HTERT RPE-1 (cell line): ENCODE results near the gene ADAM10.
"Not testable (repeated sequence)": the region's sequence is repeated elsewhere in the genome, so short reads cannot be mapped to it uniquely, and the experiment has no call there.

ENCODE experiments used
- in situ Hi-C: fragments of 300-500 bp; cut with MboI; formaldehyde crosslinking; loops from 4 replicates; pipeline ENCODE4 v1.14.3; 2020; ENCODE audit warnings: low sequenced_read_pairs

The ADAM10 gene

GRCh38 chr15:58611731-58612676 is 137.5 kb downstream of the ADAM10 start:
- in situ Hi-C loops: no loop called here

GRCh38 chr15:58608711-58609110 is 140.8 kb downstream of the ADAM10 start:
- in situ Hi-C loops: no loop called here

DNA sequence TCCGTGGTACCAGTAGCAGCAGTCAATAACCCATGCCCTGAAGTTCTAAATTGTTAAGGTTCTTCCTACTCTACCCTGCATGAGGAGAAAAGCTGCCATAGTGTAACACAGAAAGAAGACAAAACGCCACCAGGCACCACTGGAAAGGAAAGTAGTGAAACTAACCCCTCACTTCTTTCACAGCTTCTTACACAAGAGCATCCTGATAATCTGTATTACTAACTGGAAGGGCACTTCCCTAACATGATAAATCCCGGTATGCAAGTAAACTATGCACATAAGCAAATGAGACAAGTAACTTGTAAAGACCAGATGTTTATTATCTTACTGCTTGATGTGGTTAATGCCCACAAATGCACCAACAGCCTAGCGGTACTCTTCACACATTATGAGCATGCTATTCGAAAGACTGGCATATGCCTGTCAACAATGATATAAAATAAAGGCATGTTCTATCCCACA is 141.3 kb downstream of the ADAM10 start:
- in situ Hi-C loops: no loop called here

- in situ Hi-C loops: no loop called here
Measured at GRCh38 chr15:58606577-58607080, 142.9 kb downstream of the ADAM10 start.

DNA sequence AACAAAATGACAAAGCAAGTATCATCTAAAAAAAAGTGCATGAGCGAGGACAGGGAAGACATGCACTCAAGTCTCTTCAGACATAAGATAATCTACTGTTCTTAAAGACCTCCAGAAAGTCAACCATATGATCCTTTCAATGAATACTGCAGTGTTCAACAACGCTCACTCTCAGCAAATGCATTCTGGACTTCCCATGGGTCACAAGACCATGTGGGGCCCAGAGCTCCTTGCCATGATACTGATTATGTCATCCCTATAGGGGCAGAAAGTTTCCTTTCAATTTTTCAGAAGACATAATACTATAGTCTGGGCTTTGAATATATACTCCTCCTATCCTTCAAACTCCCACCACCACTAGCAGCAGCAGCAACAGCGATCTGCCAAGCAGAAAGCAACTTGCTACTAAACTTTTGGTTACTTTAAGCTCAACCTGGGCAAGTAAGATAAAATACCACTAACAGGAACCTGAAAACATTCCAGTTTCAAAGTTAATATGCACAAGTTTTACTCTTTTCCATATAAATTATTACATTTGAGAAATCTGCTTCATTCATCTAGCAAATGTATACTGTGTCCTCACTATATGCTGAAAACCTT is 143.5 kb downstream of the ADAM10 start:
- in situ Hi-C loops: no loop called here

GRCh38 chr15:58604455-58604923 is 145.0 kb downstream of the ADAM10 start:
- in situ Hi-C loops: no loop called here

DNA sequence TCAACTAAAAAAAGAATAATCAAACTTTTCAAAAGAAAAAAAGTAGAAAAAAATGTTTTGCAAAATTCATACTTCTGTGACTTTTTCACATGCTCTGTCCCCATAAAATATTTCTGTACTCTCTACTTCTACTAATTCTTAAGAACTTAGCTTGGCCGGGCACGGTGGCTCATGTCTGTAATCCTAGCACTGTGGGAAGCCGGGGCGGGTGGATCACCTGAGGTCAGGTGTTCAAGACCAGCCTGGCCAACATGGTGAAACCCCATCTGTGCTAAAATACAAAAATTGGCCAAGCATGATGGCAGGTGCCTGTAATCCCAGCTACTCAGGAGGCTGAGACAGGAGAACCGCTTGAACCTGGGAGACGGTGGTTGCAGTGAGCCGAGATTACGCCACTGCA is 145.6 kb downstream of the ADAM10 start:
- in situ Hi-C loops: not testable (repeated sequence)

- in situ Hi-C loops: no loop called here
Measured at GRCh38 chr15:58602823-58603222, 146.7 kb downstream of the ADAM10 start.

GRCh38 chr15:58598829-58599210 is 150.7 kb downstream of the ADAM10 start:
- in situ Hi-C loops: no loop called here

- in situ Hi-C loops: no loop called here
Measured at GRCh38 chr15:58597943-58598828, 151.3 kb downstream of the ADAM10 start.

- in situ Hi-C loops: no loop called here
Measured at GRCh38 chr15:58595516-58596263, 153.8 kb downstream of the ADAM10 start.

- in situ Hi-C loops: no loop called here
Measured at GRCh38 chr15:58594898-58595297, 154.6 kb downstream of the ADAM10 start.

DNA sequence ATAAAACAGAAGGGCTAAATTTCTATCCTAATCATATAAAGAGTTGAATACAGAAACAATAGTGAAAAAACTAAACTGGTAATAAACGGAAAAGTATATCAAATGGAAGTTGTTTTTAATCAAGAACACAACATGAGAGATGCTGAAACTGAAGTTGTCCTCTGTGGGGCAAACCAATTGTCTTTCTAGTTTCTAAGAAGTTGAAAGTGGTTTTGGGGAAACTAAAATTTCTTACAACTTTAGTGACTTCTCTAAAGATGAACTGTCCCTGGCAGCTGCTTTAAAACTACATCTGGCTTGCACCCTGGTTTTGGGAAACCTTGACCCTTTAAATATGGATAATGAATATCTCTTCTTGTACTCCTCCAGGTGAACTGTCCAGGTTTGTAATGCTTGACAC is 155.6 kb downstream of the ADAM10 start:
- in situ Hi-C loops: no loop called here

- in situ Hi-C loops: no loop called here
Measured at GRCh38 chr15:58590926-58591325, 158.6 kb downstream of the ADAM10 start.

GRCh38 chr15:58590236-58590635 is 159.3 kb downstream of the ADAM10 start:
- in situ Hi-C loops: no loop called here

DNA sequence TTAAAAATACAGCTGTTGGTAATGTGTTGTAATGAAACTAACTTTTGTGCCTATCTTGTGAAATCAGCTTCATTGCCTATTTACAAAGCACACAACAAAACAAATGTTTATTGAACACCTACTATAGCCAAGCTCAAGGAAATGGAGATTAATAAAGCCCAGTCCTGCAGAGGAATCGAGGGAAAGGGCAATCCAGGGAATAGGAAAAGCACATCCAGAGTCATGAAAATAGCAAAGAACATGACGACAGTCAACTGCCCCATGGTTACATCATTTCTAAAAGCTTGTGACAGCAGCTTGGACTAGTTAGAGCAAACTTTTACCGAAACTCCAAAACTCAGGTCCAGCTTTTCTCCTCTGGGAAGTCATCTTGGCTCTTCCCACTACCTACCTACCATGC is 160.5 kb downstream of the ADAM10 start:
- in situ Hi-C loops: no loop called here

DNA sequence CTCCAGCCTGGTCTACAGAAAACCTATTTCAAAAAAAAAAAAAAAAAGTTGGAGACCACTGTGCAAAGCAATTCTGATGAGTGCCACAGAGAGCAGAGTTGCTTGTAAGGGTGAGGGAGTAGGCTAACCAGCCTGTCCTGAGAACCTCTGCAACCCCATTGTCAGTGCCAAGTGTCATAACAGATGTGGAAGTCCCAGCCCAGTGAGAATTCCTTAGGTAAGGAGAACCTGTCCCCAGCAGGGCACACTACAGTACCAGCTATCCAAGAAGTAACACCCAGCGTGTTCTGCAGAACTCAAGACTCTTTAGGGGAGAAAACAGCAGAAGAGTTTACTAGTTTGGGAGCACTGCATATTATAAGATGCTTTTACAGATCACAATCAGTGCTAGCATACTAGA is 161.4 kb downstream of the ADAM10 start:
- in situ Hi-C loops: no loop called here

DNA sequence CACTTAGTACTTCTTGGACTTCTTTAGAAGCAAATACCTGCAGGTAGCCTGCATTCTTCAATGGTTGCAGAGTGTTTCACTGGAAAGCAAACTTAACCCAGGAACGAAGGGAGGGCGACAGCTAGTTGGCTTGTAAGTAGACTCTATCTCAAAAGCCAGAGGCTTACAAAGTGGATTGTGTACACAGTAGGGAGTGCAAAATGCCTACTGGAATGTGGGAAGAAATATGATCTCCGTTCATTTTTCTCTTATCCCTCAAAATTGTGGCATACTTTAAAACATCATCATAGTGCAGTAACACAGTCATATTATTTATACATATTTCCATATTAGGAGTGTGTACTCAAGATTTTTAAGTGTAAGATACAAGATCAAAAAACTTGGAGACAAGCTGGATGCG is 162.0 kb downstream of the ADAM10 start:
- in situ Hi-C loops: no loop called here

DNA sequence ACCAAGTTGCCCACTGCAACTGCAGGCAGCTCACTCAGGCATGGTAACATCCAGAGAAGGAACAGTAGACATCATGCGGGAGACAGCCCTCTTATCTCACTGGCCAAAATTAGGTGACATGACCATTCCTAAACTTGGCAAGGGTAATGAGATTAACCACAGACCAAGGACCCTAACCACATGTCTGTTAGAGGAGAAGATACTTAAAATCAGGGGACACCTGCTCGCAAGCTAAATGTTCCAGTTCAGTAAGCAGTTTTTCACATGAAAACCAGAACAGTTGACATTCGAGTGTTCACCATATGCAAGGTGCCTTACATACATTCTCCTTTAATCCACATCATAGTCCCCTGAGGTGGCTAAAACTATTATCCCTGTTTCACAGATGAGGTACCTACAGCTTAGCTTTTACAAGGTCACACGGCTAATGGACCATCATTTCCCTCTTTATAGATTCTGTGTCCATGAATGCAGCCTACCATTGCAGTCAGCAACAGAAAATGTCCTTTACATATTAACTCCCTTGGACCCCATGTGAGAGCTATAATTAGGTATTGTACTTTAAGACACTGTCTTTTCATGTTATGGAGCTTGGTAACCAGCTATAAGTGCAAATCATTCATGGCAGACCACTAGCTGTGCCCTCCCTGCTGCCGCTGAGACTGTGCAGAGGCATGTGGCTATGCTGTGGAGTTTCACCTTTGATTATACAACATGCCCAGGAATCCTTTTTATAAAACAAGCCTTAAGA is 163.6 kb downstream of the ADAM10 start:
- in situ Hi-C loops: no loop called here
